Neural cell (in vitro differentiated cells): ENCODE measurements around the gene PARD3B. TPM values are rescaled to one million over a fixed set of nuclear protein-coding genes. Genes with fewer than 3 reads are reported as not detected.

Experiments
- H2AFZ ChIP-seq: fragments of 200-600, 300-800 bp; sonication (generic), shearing (Covaris generic); 2 replicates; pipeline ENCODE4 v1.6.0; 2014; ENCODE audit warnings: low read depth, mild to moderate bottlenecking, antibody characterized with exemption, low read length, moderate library complexity
- H3F3A ChIP-seq: fragments of 200-600 bp; shearing (Covaris generic); 2 replicates; pipeline ENCODE4 v1.6.1; 2016; ENCODE audit warnings: mild to moderate bottlenecking, moderate library complexity, mixed read lengths, antibody characterized with exemption, low read length; ENCODE audit not compliant: insufficient read depth, poor library complexity, severe bottlenecking
- H3K27ac ChIP-seq: fragments of 200-600, 300-800 bp; sonication (generic), shearing (Covaris generic); 2 replicates; pipeline ENCODE4 v1.5.1; 2014; ENCODE audit warnings: mild to moderate bottlenecking, low read length, moderate library complexity
- H3K27me3 ChIP-seq: fragments of 300-800, 200-600 bp; sonication (generic), shearing (Covaris generic); 2 replicates; pipeline ENCODE4 v1.6.0; 2014; ENCODE audit warnings: mild to moderate bottlenecking, low read depth, low read length, moderate library complexity; ENCODE audit not compliant: insufficient read depth
- H3K36me3 ChIP-seq: fragments of 300-800, 200-600 bp; sonication (generic), shearing (Covaris generic); 2 replicates; pipeline ENCODE4 v1.5.1; 2014; ENCODE audit warnings: mild to moderate bottlenecking, antibody characterized with exemption, low read length, moderate library complexity; ENCODE audit not compliant: insufficient read depth
- H3K4me2 ChIP-seq: fragments of 300-800, 200-600 bp; sonication (generic), shearing (Covaris generic); 2 replicates; pipeline ENCODE4 v1.6.0; 2014; ENCODE audit warnings: mild to moderate bottlenecking, low read length
- H3K4me3 ChIP-seq: fragments of 300-800, 200-600 bp; sonication (generic), shearing (Covaris generic); 2 replicates; pipeline ENCODE4 v1.5.1; 2014; ENCODE audit warnings: mild to moderate bottlenecking, low read length, moderate library complexity
- H3K79me2 ChIP-seq: fragments of 200-600 bp; shearing (Covaris generic); replicated peaks from 2 replicates; pipeline ENCODE4 v1.6.0; 2014; ENCODE audit warnings: mild to moderate bottlenecking, low read length, moderate library complexity; ENCODE audit not compliant: insufficient read depth
- H3K9ac ChIP-seq: fragments of 300-800, 200-600 bp; sonication (generic), shearing (Covaris generic); 2 replicates; pipeline ENCODE4 v1.6.1; 2016; ENCODE audit warnings: mild to moderate bottlenecking, low read length, mixed read lengths
- H3K9me2 ChIP-seq: fragments of 200-600 bp; shearing (Covaris generic); 2 replicates; pipeline ENCODE4 v1.6.1; 2016; ENCODE audit warnings: mild to moderate bottlenecking, low read length, mixed read lengths; ENCODE audit not compliant: insufficient read depth
- H3K9me3 ChIP-seq: fragments of 200-600, 300-800 bp; sonication (generic), shearing (Covaris generic); 2 replicates; pipeline ENCODE4 v1.6.1; 2016; ENCODE audit warnings: mild to moderate bottlenecking, mixed run types, low read length, moderate library complexity, mixed read lengths
- H4K20me1 ChIP-seq: fragments of 200-600 bp; shearing (Covaris generic); 2 replicates; pipeline ENCODE4 v1.6.1; 2016; ENCODE audit warnings: mild to moderate bottlenecking, mixed run types; ENCODE audit not compliant: insufficient read depth
- CTCF ChIP-seq: fragments of 450-650 bp; IDR thresholded peaks from 2 replicates; pipeline ENCODE4 v1.5.1; 2014; ENCODE audit warnings: antibody characterized with exemption, mild to moderate bottlenecking, moderate library complexity; ENCODE audit not compliant: poor library complexity, severe bottlenecking
- EP300 ChIP-seq: fragments of 450-650 bp; conservative IDR thresholded peaks from 2 replicates; pipeline ENCODE4 v1.6.1; 2014; ENCODE audit warnings: antibody characterized with exemption, mild to moderate bottlenecking, moderate library complexity; ENCODE audit not compliant: poor library complexity, severe bottlenecking
- EZH2 ChIP-seq: fragments of 200-600, 300-800 bp; shearing (Covaris generic), sonication (generic); IDR thresholded peaks from 2 replicates; pipeline ENCODE4 v1.6.1; 2014; ENCODE audit warnings: antibody characterized with exemption, low read length, borderline replicate concordance, mild to moderate bottlenecking; ENCODE audit not compliant: insufficient read depth, poor library complexity, severe bottlenecking
- MXI1 ChIP-seq: fragments of 450-650 bp; conservative IDR thresholded peaks from 2 replicates; pipeline ENCODE4 v1.6.1; 2014; ENCODE audit warnings: antibody characterized with exemption, mild to moderate bottlenecking; ENCODE audit not compliant: poor library complexity, severe bottlenecking
- POLR2AphosphoS5 ChIP-seq: IDR thresholded peaks from 2 replicates; pipeline ENCODE4 v1.6.1; 2012
- RAD21 ChIP-seq: fragments of 450-650 bp; conservative IDR thresholded peaks from 2 replicates; pipeline ENCODE4 v1.6.1; 2014; ENCODE audit warnings: antibody characterized with exemption, mild to moderate bottlenecking, moderate library complexity
- REST ChIP-seq: IDR thresholded peaks from 2 replicates; pipeline ENCODE4 v1.6.1; 2012; ENCODE audit warnings: borderline replicate concordance
- SMC3 ChIP-seq: fragments of 450-650 bp; conservative IDR thresholded peaks from 2 replicates; pipeline ENCODE4 v1.6.1; 2014; ENCODE audit warnings: antibody characterized with exemption, mild to moderate bottlenecking, moderate library complexity; ENCODE audit not compliant: poor library complexity
- TAF1 ChIP-seq: IDR thresholded peaks from 2 replicates; pipeline ENCODE4 v1.6.1; 2012; ENCODE audit warnings: low read depth
- polyA plus RNA-seq: library from polyadenylated mRNA; depleted of rRNA; stranded (reverse); fragments of >200 nt; gene quantifications from 2 replicates; pipeline ENCODE4 v1.2.3, GENCODE V29; 2014

PARD3B gene
- polyA plus RNA-seq, 1 donor from 2014 or later, result 0.54 TPM

GRCh38 chr2:204945376-204945775 lies 400.1 kb downstream of the PARD3B start:
- H3K27ac ChIP-seq, result no peak overlapping the region
- H3K4me3 ChIP-seq, result no peak overlapping the region
- no peaks in the 10 kb centered on the region for H3K79me2 ChIP-seq
- no peaks in the 10 kb centered on the region for H3K27me3 ChIP-seq
- H4K20me1 ChIP-seq, result no peaks in the 10 kb centered on the region
- TF ChIP-seq SMC3, result no peak
- no peak for TF ChIP-seq CTCF
- no peak for TF ChIP-seq EZH2
- TF ChIP-seq MXI1, result no peak
- TF ChIP-seq TAF1, result no peak
- TF ChIP-seq POLR2AphosphoS5, result no peak
- TF ChIP-seq EP300, result no peak
- no peak for TF ChIP-seq REST
- no peak for TF ChIP-seq RAD21
- no peak overlapping the region for H3K9ac ChIP-seq
- H3F3A ChIP-seq, result no peaks in the 10 kb centered on the region
- H3K36me3 ChIP-seq, result no peaks in the 10 kb centered on the region
- H2AFZ ChIP-seq, result no peak overlapping the region
- no peak overlapping the region for H3K4me2 ChIP-seq
- H3K9me2 ChIP-seq, result no peaks in the 10 kb centered on the region
- no peaks in the 10 kb centered on the region for H3K9me3 ChIP-seq

- no peaks in the 10 kb centered on the region for H3F3A ChIP-seq
Measured at GRCh38 chr2:204946892-204947291, 401.6 kb downstream of the PARD3B start.

More at GRCh38 chr2:204946892-204947291, 401.6 kb downstream of the PARD3B start:
- H3K9me3 ChIP-seq, result no peaks in the 10 kb centered on the region
- no peak overlapping the region for H3K9ac ChIP-seq
- no peaks in the 10 kb centered on the region for H3K79me2 ChIP-seq
- no peak overlapping the region for H2AFZ ChIP-seq
- H3K4me3 ChIP-seq, result no peak overlapping the region
- no peaks in the 10 kb centered on the region for H3K27me3 ChIP-seq
- no peaks in the 10 kb centered on the region for H4K20me1 ChIP-seq
- TF ChIP-seq REST (no peak), MXI1 (no peak), CTCF (no peak), EP300 (no peak), SMC3 (no peak), POLR2AphosphoS5 (no peak), EZH2 (no peak), RAD21 (no peak), TAF1 (no peak)
- no peaks in the 10 kb centered on the region for H3K36me3 ChIP-seq
- H3K4me2 ChIP-seq, result no peak overlapping the region
- H3K27ac ChIP-seq, result no peak overlapping the region
- no peaks in the 10 kb centered on the region for H3K9me2 ChIP-seq
